ENCODE results near the gene S100A1. TPM values are rescaled to one million over a fixed set of nuclear protein-coding genes. Genes with fewer than 3 reads are reported as not detected.
"Not testable (repeated sequence)": the region's sequence is repeated elsewhere in the genome, so short reads cannot be mapped to it uniquely, and the experiment has no call there.

The S100A1 gene
- total and polyA plus RNA-seq, 2 of the 8 experiments (the other 6 are each of a cell fraction or from before 2014, with no cell fraction given): 2.0 TPM; not detected in 1

DNA sequence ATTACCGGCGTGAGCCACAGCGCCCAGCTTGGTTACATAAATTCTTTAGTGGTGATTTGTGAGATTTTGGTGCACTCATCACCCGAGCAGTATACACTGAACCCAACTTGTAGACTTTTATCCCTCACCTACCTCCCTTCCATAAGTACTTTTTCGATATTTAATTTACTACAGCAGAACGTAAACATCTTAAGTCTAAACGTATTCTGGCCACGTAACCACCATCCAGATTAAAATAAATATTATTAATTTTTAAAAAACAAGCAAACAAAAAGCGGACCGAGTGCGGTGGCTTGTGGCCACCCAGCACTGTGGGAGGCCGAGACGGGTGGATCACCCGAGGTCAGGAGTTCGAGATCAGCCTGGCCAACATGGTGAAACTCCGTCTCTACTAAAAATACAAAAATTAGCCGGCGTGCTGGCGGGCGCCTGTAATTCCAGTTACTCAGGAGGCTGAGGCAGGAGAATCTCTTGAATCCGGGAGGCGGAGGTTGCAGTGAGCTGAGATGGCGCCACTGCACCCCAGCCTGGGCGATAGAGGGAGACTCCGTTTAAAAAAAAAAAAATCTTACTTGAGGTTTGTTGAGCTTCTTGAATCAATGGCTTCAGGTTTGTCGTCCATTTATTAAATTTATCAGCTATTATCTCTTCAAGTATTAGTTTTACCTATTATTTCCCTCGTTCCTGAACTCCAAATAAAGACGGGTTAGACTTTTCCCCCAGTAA, 43.6 kb downstream of the S100A1 start:
- Histone ChIP-seq H3K4me3 (ENCODE audit: extremely low read depth in 1 of 4, insufficient read depth in 2 of 4, low read depth in 3 of 4, low read length in 4 of 4) (peak overlapping the region; percentile 54 to 84 (median 75)), H3K27ac (ENCODE audit: low read depth, low read length) (peak overlapping the region; percentile 60), H4K8ac (ENCODE audit: extremely low read depth, insufficient read depth, low read length) (peak overlapping the region; percentile 38; the same call in 1 of the 2 replicates), H2AFZ (ENCODE audit: low read length) (peak overlapping the region; percentile 63), H3K56ac (replicated peaks; ENCODE audit: insufficient read length, low read depth, low read length) (peak overlapping the region; percentile 67), H3K9ac (replicated peaks in 1 of 4; ENCODE audit: extremely low read depth in 1 of 4, low read depth in 3 of 4, low read length in 3 of 4) (peak overlapping the region in 3 of 4 experiments; percentile 20 to 81 (median 66); a peak in 6 of 7 replicates), H3K36me3 (ENCODE audit: control insufficient read depth in 2 of 4, insufficient read depth in 4 of 4, low read length in 3 of 4) (peaks cover 22 to 30% (median 29%) of the 10 kb centered on the region in 4 experiments), H3K4me2 (ENCODE audit: insufficient read depth in 1 of 2, low read depth in 2 of 2, low read length in 2 of 2) (peak overlapping the region; percentile 58 to 84; a peak in 3 of 4 replicates), H3K79me2 (ENCODE audit: control insufficient read depth in 1 of 2, insufficient read depth in 2 of 2, low read length in 2 of 2) (peaks cover 11 to 32% of the 10 kb centered on the region in 2 experiments), H2BK5ac (ENCODE audit: low read depth, low read length) (peak overlapping the region; percentile 86)
- H2BK120ac ChIP-seq (replicated peaks; ENCODE audit: low read depth, low read length); H3K4me1 ChIP-seq (replicated peaks in 1 of 4; ENCODE audit: control insufficient read depth in 3 of 4, insufficient read depth in 4 of 4, low read length in 3 of 4); H3K9me3 ChIP-seq (ENCODE audit: insufficient read depth in 2 of 2, low read depth in 1 of 2, low read length in 1 of 2); H4K20me1 ChIP-seq (replicated peaks in 1 of 2; ENCODE audit: control insufficient read depth in 1 of 2, insufficient read depth in 2 of 2, low read length in 2 of 2); H3K14ac ChIP-seq (ENCODE audit: insufficient read length); H3K4ac ChIP-seq (replicated peaks; ENCODE audit: insufficient read length, low read depth, low read length); H2BK20ac ChIP-seq (ENCODE audit: low read length); H2BK12ac ChIP-seq (ENCODE audit: low read depth, low read length); H3K23me2 ChIP-seq (ENCODE audit: low read depth, low read length); FAIRE-seq; H3K27me3 ChIP-seq (replicated peaks in 1 of 4; ENCODE audit: control insufficient read depth in 3 of 4, extremely low read depth in 1 of 4, insufficient read depth in 3 of 4, low read length in 3 of 4); H3K23ac ChIP-seq (ENCODE audit: insufficient read length); H2AK5ac ChIP-seq (ENCODE audit: low read depth, low read length); H2BK15ac ChIP-seq (ENCODE audit: low read length); H3K79me1 ChIP-seq (ENCODE audit: low read depth, low read length); H3K18ac ChIP-seq (ENCODE audit: extremely low read depth, low read length); H4K91ac ChIP-seq (replicated peaks; ENCODE audit: insufficient read length, low read length); H4K5ac ChIP-seq (ENCODE audit: insufficient read length, low read depth, low read length): not testable (repeated sequence)
- TF ChIP-seq RBBP5 (IDR thresholded peaks at IDR 0.05; ENCODE audit: borderline replicate concordance, low read depth, low read length): 0 out of 2 replicates have a peak, but pooled peaks have one; percentile 83
- peak in 1 of 2 experiments; percentile 61 for DNase-seq (ENCODE audit: low read depth in 1 of 2, low spot score in 2 of 2)
- ChIA-PET POLR2A (ENCODE audit: partially characterized antibody) (interaction anchor here (0.6 to 19.8 kb wide), 15 partner anchors 11 to 1757 kb away, joined by 3 to 343 read pairs (median 5); partner anchors contain the start of genes CHTOP, CREB3L4, INTS3 and RPS27), CTCF (ENCODE audit: partially characterized antibody) (interaction anchor here (0.6 to 11.7 kb wide), 15 partner anchors 26 to 145 kb away, joined by 3 to 172 read pairs (median 5); partner anchors contain the start of gene S100A13)
- WGBS, 2 experiments (ENCODE audit: extremely low coverage in 1 of 2, insufficient coverage in 1 of 2, insufficient read length in 1 of 2, insufficient replicate concordance in 2 of 2, low coverage in 1 of 2, low lambda C conversion rate in 2 of 2, missing lambda C conversion rate in 1 of 2): 15% methylated on average over 28 of the region's 28 CpGs; no CpG with 5 or more reads in 1 of the 2 experiments

Measured in H1 (cell line).